ENCODE results near the gene IFT22. TPM values are rescaled to one million over a fixed set of nuclear protein-coding genes. Genes with fewer than 3 reads are reported as not detected.

Gene IFT22
- 40.1 and 51.9 TPM in 2 replicates for total RNA-seq (2014; rRNA removed; shearing (Covaris generic))
- 52.1 and 59.8 TPM in 2 replicates for polyA plus RNA-seq (2016; fragmentation: Nextera tagmentation; extraction: Ambion mirVana)

DNA sequence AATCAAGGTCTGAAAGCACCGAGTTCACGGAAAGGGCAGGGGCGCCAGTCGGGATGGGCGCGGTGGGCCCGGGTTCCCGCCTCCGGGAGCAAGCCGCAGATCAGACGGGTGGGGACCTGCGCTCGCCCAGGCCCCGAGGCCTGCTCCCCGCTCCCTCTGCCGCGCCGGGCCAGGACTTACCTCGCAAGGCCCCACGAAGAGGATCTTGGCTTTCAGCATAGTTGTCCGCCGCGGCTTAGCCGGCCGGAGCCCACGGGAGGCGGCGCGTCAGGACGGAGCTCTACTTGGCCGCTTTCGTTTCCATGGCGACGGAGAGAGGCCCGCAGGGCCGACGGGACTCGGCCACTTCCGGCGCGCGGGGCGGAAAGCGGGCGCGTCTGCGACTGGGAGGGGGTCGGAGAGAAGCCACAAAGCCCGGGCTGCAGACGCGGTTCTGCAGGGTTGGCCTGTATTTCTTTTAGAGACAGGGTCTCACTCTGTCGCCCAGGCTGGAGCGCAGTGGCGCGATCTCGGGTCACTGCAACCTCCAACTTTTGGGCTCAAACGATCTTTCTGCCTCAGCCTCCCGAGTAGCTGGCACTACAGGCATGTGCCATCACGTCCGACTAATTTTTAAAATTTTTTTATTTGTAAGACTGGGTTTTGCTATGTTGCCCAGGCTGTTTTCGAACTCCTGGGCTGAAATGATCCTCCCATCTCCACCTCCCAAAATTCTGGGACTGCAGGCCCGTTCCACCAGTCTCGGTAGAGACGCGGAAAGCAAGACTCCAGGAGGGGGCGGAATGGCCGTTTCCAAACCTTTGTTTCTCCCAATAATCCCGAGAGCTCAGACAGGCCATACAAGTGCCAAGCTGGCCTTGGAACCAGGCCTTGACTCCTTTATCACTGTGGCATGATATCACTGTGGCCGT, at the start of gene IFT22:
TSS of gene IFT22 (minus strand) at position 322 of the 911 bp plus-strand sequence. CDS start at position 219, 103 bp downstream.
- no peaks in the 10 kb centered on the region for H3K36me3 ChIP-seq (ENCODE audit: low read depth)

DNA sequence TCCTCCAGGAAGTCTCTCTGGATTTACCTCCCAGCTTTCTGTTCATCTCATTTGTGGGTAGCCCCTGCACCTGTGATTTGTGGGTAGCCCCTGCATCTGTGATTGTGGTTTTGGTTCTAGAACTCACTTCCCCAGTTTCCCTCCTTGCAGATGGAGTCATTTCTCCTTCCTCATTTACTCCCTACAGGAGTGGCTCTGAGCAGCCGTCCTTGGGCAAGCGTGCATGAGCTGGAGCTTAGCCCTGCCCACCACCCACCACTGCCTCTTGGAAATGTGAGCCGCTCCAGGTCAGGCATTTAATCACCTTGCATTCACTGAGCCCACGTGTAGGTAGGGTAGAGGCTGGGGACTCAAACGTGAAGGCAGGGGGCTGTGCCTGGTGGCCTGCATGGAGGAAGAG, 49.2 kb upstream of the IFT22 start:
- no peaks in the 10 kb centered on the region for H3F3A ChIP-seq (ENCODE audit: insufficient read depth)
- no peaks in the 10 kb centered on the region for H3K9me3 ChIP-seq (ENCODE audit: low read depth)
- DNase-seq: no peak
- no peak overlapping the region for H3K4me2 ChIP-seq (ENCODE audit: unreplicated experiment)
- H3K27me3 ChIP-seq (replicated peaks; ENCODE audit: insufficient read depth): peaks cover 44% of the 10 kb centered on the region
- H3K79me2 ChIP-seq (ENCODE audit: insufficient read depth): no peaks in the 10 kb centered on the region
- in situ Hi-C loops (cut with MboI): no loop called here
- H3K9ac ChIP-seq: no peak overlapping the region
- no peak overlapping the region for H3K27ac ChIP-seq
- H3K9me2 ChIP-seq (ENCODE audit: insufficient read depth): no peaks in the 10 kb centered on the region
- WGBS, 2 experiments (ENCODE audit: low coverage in 1 of 2, low lambda C conversion rate in 2 of 2, missing lambda C conversion rate in 2 of 2): 49 to 59% methylated on average over 4 to 5 of the region's 5 CpGs
- H3K4me1 ChIP-seq (ENCODE audit: insufficient read depth): 0 out of 2 replicates have a peak, but pooled peaks cover 3% of the 10 kb centered on the region
- no peak overlapping the region for H3K4me3 ChIP-seq
- H3K36me3 ChIP-seq (ENCODE audit: low read depth): no peaks in the 10 kb centered on the region
- no peaks in the 10 kb centered on the region for H4K20me1 ChIP-seq (ENCODE audit: insufficient read depth)
- TF ChIP-seq EZH2phosphoT487 (IDR thresholded peaks at IDR 0.05; ENCODE audit: insufficient read depth, low read depth) (no peak), EZH2 (IDR thresholded peaks at IDR 0.05; ENCODE audit: insufficient read depth, poor library complexity, severe bottlenecking) (no peak)
- no peak overlapping the region for H2AFZ ChIP-seq

More for the DNA sequence above, at the start of gene IFT22:
- H4K20me1 ChIP-seq (ENCODE audit: insufficient read depth): no peaks in the 10 kb centered on the region
- H3K9me3 ChIP-seq (ENCODE audit: low read depth): no peaks in the 10 kb centered on the region
- peak; percentile 99 for DNase-seq
- H3K4me2 ChIP-seq (ENCODE audit: unreplicated experiment): peak within 1 kb of the TSS; percentile 78
- H3F3A ChIP-seq (ENCODE audit: insufficient read depth): no peaks in the 10 kb centered on the region
- TF ChIP-seq EZH2 (IDR thresholded peaks at IDR 0.05; ENCODE audit: insufficient read depth, poor library complexity, severe bottlenecking): no peak
- no peak for TF ChIP-seq EZH2phosphoT487 (IDR thresholded peaks at IDR 0.05; ENCODE audit: insufficient read depth, low read depth)
- H3K4me3 ChIP-seq: peak within 1 kb of the TSS; percentile 84
- H3K79me2 ChIP-seq (ENCODE audit: insufficient read depth): peaks cover 9% of the 10 kb centered on the region
- peak within 1 kb of the TSS; percentile 92 for H2AFZ ChIP-seq
- H3K9me2 ChIP-seq (ENCODE audit: insufficient read depth): no peaks in the 10 kb centered on the region
- peaks cover 8% of the 10 kb centered on the region for H3K4me1 ChIP-seq (ENCODE audit: insufficient read depth)
- no peaks in the 10 kb centered on the region for H3K27me3 ChIP-seq (replicated peaks; ENCODE audit: insufficient read depth)
- peak within 1 kb of the TSS; percentile 66 for H3K27ac ChIP-seq
- H3K9ac ChIP-seq: peak within 1 kb of the TSS; percentile 88
- in situ Hi-C loops (cut with MboI): no loop called here
- 1 to 2% methylated on average over 58 to 62 of the region's 69 CpGs for WGBS, 2 experiments (ENCODE audit: low coverage in 1 of 2, low lambda C conversion rate in 2 of 2, missing lambda C conversion rate in 2 of 2)

DNA sequence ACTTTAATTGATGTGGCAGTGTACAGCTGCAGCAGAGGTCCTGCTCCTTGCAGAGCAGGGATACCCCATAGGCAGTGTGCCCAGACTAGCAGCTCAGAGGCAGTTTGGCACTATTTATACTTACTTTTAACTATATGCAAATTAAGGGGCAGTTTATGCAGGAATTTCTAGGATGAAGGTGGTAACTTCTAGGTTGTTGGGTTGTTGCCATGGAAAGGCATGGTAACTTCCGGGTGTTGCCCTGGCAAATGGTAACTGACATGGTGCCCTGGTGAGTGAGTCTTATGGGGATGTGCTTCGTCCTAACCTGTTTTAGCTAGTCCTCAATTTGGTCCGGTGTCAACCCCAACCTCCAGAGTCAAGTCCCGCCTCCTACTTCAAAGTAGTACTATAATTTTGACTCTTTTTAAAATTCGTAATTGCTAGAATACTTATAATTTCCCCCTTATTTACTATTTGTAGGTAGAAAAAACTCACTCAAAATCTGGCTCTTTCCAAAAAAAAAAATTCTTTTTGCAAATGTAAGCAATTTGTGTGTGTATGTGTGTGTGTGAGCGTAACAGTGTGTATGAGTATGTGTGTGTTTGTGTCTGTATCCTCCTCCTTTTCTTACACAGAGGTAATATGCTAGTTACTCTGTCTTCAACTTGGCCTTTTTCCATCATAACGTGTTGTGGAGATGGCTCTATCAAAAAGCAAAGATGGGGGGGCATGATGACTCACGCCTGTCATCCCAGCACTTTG, 47.0 kb upstream of the IFT22 start:
- Histone ChIP-seq H3K27me3 (replicated peaks; ENCODE audit: insufficient read depth) (peaks cover 44% of the 10 kb centered on the region), H3K9me2 (ENCODE audit: insufficient read depth) (no peaks in the 10 kb centered on the region), H3K27ac (no peak overlapping the region), H3K4me2 (ENCODE audit: unreplicated experiment) (no peak overlapping the region), H3K9ac (no peak overlapping the region), H4K20me1 (ENCODE audit: insufficient read depth) (no peaks in the 10 kb centered on the region), H3K36me3 (ENCODE audit: low read depth) (no peaks in the 10 kb centered on the region), H3K9me3 (ENCODE audit: low read depth) (no peaks in the 10 kb centered on the region), H2AFZ (no peak overlapping the region), H3F3A (ENCODE audit: insufficient read depth) (no peaks in the 10 kb centered on the region), H3K4me1 (ENCODE audit: insufficient read depth) (no peaks in the 10 kb centered on the region), H3K79me2 (ENCODE audit: insufficient read depth) (no peaks in the 10 kb centered on the region), H3K4me3 (no peak overlapping the region)
- TF ChIP-seq EZH2 (IDR thresholded peaks at IDR 0.05; ENCODE audit: insufficient read depth, poor library complexity, severe bottlenecking) (no peak), EZH2phosphoT487 (IDR thresholded peaks at IDR 0.05; ENCODE audit: insufficient read depth, low read depth) (no peak)
- in situ Hi-C loops (cut with MboI): no loop called here
- 52 to 57% methylated on average over 8 of the region's 8 CpGs for WGBS, 2 experiments (ENCODE audit: low coverage in 1 of 2, low lambda C conversion rate in 2 of 2, missing lambda C conversion rate in 2 of 2)
- DNase-seq: no peak

DNA sequence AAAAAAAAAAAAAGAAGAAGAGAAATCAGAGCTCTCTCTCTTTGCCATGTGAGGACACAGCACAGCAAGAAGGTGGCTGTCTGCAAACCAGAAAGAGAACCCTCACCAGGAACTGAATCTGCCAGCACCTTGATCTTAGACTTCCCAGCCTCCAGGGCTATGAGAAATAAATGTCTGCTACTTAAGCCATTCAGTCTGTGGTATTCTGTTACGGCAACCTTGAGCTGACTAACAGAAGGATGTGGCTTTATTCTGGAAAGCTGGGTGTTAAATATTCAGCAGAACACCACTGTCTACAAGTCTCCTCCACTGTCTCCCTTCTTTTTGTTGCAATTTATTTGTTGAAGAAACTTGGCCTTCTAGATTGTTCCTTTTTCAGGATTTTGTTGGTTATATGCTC, 46.1 kb upstream of the IFT22 start:
- WGBS, 2 experiments (ENCODE audit: low coverage in 1 of 2, low lambda C conversion rate in 2 of 2, missing lambda C conversion rate in 2 of 2): 80 to 100% methylated on average over 1 of the region's 1 CpG
- no peak for DNase-seq
- H3F3A ChIP-seq (ENCODE audit: insufficient read depth): no peaks in the 10 kb centered on the region
- no peaks in the 10 kb centered on the region for H4K20me1 ChIP-seq (ENCODE audit: insufficient read depth)
- no peak overlapping the region for H2AFZ ChIP-seq
- H3K9me2 ChIP-seq (ENCODE audit: insufficient read depth): no peaks in the 10 kb centered on the region
- no peak overlapping the region for H3K4me3 ChIP-seq
- in situ Hi-C loops (cut with MboI): no loop called here
- H3K9me3 ChIP-seq (ENCODE audit: low read depth): no peaks in the 10 kb centered on the region
- H3K36me3 ChIP-seq (ENCODE audit: low read depth): no peaks in the 10 kb centered on the region
- no peaks in the 10 kb centered on the region for H3K4me1 ChIP-seq (ENCODE audit: insufficient read depth)
- no peaks in the 10 kb centered on the region for H3K79me2 ChIP-seq (ENCODE audit: insufficient read depth)
- no peak overlapping the region for H3K4me2 ChIP-seq (ENCODE audit: unreplicated experiment)
- TF ChIP-seq EZH2 (IDR thresholded peaks at IDR 0.05; ENCODE audit: insufficient read depth, poor library complexity, severe bottlenecking): no peak
- TF ChIP-seq EZH2phosphoT487 (IDR thresholded peaks at IDR 0.05; ENCODE audit: insufficient read depth, low read depth): no peak
- peaks cover 36% of the 10 kb centered on the region for H3K27me3 ChIP-seq (replicated peaks; ENCODE audit: insufficient read depth)
- no peak overlapping the region for H3K9ac ChIP-seq
- H3K27ac ChIP-seq: no peak overlapping the region
